GM21717 (cell line): ENCODE measurements around the gene HNRNPC.
"Not testable (repeated sequence)": the region's sequence is repeated elsewhere in the genome, so short reads cannot be mapped to it uniquely, and the experiment has no call there.

Experiments used
- ATAC-seq: cut with Tn5 transposase; IDR thresholded peaks from one replicate; pipeline ENCODE4 v1.9.1; 2021; ENCODE audit warnings: mild to moderate bottlenecking, moderate library complexity; ENCODE audit not compliant: unreplicated experiment

Gene HNRNPC

GRCh38 chr14:21215130-21215878 is 53.9 kb downstream of the HNRNPC start:
- no peak for ATAC-seq

DNA sequence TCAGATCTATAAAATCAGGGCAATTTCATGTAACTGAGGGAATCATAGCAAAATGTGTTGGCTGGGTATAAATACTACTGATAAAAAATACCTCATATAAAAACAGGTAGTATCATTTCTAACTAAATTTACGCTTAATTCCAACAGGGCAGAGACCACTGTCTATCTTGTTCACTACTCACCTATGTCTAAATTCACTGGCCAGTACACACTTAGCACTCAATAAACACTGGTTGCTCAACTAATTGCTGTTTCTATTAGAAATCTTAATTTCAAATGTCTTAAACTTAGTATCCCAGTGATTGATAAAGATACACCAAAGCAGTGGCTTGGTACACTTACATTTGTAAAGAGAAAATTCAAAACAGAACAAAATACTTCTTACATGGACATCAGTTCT is 55.6 kb downstream of the HNRNPC start:
- no peak for ATAC-seq

GRCh38 chr14:21212824-21213223 is 56.4 kb downstream of the HNRNPC start:
- not testable (repeated sequence) for ATAC-seq

DNA sequence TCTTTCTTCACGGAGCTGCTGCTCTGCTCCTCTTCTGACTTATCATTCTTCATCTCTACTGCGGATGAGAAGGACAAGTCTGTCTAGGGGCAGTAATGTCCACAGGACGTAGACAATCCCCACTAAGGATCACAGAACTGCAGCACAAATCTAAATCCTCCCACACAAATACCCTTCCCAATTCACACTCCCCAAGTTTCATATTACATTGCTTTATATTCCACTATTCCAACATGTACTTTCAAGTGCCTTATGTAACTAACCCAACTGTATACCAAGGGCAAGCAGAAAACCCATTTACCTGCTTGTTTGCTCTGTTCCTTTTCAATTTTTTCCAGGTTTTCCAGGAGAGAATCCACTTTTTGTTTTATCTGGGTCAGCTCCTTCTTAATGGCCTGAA is 57.7 kb downstream of the HNRNPC start:
- no peak for ATAC-seq

DNA sequence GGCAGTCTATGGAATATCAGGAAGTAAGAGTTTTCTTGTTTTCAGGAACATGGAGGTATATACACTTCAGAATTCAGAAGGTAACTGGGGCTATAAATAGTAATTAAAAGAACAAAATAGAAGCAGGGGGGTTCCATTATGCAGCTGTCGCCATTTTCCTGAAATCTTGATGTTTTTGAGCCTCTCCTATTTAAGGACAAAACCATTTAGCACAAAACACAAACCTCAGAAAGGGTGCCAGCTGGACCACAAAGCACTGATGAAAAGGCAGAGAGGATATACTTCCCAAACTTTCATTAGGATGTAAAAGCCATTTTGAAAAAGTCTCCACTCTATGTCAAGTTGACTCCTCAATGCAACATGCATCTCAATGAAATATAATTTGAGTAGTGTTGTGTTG is 59.2 kb downstream of the HNRNPC start:
- ATAC-seq, result no peak

DNA sequence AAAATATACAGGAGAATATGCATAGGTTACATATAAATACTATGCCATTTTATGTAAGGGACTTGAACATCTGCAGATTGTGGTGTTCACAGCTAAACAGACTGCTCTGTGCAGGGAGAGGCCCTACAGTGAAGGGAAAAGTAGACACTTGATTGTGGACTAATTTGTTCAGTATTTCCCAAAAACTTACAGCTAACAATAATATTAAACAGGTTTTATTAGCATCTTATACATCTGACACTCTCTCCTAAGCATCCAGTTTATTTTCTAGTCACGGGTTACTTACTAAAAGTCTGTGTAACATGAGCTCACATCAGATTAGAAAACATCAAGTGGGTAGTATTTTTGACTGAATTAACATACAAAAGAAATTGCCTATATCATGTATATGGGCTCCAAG is 60.1 kb downstream of the HNRNPC start:
- ATAC-seq, result no peak

DNA sequence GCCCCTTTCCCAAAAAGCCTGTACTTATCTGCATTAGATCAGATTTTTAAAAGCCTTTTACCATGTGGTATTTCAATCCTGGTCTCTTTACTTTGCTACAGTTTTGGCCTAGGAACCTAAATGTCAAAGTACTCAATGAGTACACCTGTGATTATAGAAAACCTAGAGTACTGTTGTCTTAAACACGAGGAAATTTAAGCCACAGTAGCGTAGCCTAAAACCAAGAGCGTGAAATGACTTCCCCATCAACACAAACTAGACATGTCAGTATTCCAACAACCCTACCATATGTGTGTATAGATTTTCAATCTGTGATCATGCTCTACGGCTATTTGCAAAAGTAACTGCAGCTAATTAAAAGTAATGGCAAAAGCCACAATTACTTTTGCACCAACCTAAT is 60.7 kb downstream of the HNRNPC start:
- ATAC-seq, result no peak

- no peak for ATAC-seq
These were observed 62.2 kb downstream of the HNRNPC start for GRCh38 chr14:21206753-21207684.

DNA sequence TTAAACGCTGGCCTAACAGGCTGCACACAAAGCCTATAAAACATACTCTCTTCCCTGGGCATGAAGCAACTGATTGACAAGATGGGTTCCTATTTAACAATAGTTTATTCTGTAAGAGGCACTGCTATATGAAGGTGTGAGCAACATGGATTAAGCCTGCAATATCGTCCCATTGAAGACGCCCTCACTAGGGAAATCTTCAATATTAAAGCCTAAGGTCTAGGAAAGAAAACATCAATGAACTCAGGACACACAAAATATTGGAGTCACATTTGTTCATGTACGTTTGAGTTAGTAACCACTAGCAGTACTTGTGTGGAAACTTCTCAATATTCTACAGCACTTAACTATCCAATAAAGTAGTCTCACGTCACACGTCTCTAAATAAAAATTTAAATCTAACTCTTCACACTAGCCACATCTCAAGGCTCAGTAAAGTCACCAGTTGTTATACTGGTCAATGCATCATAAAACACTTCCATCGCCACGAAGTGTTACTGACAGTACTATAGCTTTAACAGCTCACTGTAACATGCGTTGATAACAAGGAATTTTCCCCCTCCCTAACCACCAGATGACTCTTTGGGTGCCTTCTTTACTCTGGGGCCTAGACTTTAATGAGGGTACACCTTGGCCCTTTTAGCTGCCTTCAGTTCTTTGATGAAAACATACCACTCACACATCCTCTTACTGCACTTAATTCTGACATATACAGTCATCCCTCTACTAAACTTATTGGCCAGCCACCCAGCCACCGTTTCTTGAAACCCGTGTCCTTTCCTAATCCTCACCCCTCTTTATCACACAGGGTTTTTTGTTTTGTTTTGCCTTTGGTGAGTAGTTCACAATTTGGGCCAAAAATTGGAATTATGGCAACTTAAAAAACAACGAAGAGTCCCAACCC is 63.3 kb downstream of the HNRNPC start:
- no peak for ATAC-seq

GRCh38 chr14:21205026-21205677 is 64.1 kb downstream of the HNRNPC start:
- no peak for ATAC-seq

DNA sequence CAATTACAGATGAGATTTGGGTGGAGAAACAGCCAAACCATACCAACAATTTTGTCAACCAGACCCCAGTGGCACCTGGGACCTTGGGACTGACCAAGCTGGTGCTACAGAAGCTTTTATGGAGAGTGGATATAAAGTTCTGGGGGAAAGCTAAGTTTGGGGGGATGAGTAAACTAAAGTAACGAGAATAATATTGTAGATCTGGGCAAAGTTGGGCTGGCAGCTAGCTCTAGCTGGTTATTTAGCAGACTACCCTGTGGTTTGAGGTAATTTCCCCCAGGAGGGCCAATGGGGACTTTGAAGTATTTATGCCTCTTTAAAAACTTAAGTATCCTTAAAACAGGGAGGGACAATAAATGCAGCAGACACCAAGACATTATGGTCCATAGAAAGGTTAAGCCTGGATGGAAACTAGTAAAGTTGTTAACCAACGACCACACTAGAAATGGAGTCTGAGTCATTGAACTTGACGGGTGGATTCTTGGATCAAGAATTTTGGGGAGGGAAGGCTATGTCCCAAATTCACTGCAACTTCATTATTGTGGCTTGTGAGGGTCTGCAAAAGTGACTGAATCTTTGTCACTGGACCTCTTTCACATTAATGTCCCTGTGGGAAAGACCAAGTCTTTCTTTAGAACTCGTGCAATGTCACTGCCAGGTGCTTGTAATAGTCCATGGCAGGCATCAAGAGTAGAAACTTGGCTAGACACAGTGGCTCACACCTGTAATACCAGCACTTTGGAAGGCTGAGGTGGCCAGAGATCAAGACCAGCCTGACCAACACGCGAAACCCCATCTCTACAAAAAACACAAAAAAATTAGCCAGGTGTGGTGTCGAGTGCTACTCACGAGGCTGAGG is 64.8 kb downstream of the HNRNPC start:
- ATAC-seq, result no peak

GRCh38 chr14:21203470-21204166 is 65.6 kb downstream of the HNRNPC start:
- ATAC-seq, result no peak

- no peak for ATAC-seq
These were observed 66.5 kb downstream of the HNRNPC start for GRCh38 chr14:21202463-21203358.

- ATAC-seq, result no peak
These were observed 67.3 kb downstream of the HNRNPC start for GRCh38 chr14:21201732-21202462.

- no peak for ATAC-seq
These were observed 68.3 kb downstream of the HNRNPC start for GRCh38 chr14:21200752-21201461.
